Measurements from ENCODE around the gene EDC4.

Gene EDC4, protein sequence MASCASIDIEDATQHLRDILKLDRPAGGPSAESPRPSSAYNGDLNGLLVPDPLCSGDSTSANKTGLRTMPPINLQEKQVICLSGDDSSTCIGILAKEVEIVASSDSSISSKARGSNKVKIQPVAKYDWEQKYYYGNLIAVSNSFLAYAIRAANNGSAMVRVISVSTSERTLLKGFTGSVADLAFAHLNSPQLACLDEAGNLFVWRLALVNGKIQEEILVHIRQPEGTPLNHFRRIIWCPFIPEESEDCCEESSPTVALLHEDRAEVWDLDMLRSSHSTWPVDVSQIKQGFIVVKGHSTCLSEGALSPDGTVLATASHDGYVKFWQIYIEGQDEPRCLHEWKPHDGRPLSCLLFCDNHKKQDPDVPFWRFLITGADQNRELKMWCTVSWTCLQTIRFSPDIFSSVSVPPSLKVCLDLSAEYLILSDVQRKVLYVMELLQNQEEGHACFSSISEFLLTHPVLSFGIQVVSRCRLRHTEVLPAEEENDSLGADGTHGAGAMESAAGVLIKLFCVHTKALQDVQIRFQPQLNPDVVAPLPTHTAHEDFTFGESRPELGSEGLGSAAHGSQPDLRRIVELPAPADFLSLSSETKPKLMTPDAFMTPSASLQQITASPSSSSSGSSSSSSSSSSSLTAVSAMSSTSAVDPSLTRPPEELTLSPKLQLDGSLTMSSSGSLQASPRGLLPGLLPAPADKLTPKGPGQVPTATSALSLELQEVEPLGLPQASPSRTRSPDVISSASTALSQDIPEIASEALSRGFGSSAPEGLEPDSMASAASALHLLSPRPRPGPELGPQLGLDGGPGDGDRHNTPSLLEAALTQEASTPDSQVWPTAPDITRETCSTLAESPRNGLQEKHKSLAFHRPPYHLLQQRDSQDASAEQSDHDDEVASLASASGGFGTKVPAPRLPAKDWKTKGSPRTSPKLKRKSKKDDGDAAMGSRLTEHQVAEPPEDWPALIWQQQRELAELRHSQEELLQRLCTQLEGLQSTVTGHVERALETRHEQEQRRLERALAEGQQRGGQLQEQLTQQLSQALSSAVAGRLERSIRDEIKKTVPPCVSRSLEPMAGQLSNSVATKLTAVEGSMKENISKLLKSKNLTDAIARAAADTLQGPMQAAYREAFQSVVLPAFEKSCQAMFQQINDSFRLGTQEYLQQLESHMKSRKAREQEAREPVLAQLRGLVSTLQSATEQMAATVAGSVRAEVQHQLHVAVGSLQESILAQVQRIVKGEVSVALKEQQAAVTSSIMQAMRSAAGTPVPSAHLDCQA (N-terminal part only)

DNA sequence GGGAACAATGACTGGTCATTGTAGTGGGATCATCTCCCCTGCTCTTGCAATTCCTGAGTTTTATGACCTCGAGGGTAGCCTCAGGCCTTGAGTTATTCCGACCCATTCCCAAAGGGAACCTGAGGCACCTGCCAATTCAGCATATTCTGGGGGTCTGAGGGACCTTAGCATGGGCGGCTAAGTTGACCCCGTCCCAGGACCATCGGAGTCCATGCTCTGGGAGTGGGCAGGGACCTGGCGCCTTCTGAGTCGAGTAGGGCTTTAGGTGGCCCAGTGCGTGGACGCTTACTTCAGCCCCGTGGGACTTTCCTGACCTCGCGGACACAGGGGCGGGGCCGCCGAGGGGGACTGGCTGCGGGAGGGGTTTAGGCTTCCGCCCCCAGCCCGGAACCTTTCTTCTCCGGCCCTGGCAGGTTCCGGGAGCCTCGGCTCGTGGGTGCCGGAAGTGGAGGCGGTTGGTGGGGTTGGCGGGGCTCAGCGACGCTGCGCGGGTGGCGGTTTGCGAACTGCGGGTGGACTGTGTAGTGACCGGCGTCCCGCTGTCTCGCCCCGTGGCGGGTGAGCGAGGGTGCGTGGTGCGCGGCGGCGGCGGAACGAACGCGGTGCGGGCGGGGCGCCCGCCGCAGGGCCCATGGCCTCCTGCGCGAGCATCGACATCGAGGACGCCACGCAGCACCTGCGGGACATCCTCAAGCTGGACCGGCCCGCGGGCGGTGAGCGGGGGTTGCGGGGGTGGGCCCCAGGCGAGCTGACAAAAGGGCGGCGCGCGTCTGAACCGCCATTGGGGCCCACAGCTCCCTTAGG, at the start of gene EDC4:
Gene EDC4 (plus strand): TSS at position 422 of the 804 bp plus-strand sequence. CDS start 210 bp downstream, at position 632.
- Histone ChIP-seq H3K27ac (ENCODE audit: poor library complexity, severe bottlenecking) (peak within 1 kb of the TSS; percentile 49), H3K36me3 (ENCODE audit: low read depth) (peaks cover 58% of the 10 kb centered on the region), H3K27me3 (ENCODE audit: insufficient read depth, poor library complexity, severe bottlenecking) (no peaks in the 10 kb centered on the region), H3K4me3 (ENCODE audit: severe bottlenecking) (peak within 1 kb of the TSS; percentile 86), H3K4me1 (ENCODE audit: insufficient read depth, poor library complexity, severe bottlenecking) (peaks cover 8% of the 10 kb centered on the region), H3K9me3 (ENCODE audit: severe bottlenecking) (no peaks in the 10 kb centered on the region)
- DNase-seq (ENCODE audit: low spot score), result peak; percentile 80
- peak; percentile 80 for ATAC-seq (ENCODE audit: low read depth)
- TF ChIP-seq, protein P1, sequence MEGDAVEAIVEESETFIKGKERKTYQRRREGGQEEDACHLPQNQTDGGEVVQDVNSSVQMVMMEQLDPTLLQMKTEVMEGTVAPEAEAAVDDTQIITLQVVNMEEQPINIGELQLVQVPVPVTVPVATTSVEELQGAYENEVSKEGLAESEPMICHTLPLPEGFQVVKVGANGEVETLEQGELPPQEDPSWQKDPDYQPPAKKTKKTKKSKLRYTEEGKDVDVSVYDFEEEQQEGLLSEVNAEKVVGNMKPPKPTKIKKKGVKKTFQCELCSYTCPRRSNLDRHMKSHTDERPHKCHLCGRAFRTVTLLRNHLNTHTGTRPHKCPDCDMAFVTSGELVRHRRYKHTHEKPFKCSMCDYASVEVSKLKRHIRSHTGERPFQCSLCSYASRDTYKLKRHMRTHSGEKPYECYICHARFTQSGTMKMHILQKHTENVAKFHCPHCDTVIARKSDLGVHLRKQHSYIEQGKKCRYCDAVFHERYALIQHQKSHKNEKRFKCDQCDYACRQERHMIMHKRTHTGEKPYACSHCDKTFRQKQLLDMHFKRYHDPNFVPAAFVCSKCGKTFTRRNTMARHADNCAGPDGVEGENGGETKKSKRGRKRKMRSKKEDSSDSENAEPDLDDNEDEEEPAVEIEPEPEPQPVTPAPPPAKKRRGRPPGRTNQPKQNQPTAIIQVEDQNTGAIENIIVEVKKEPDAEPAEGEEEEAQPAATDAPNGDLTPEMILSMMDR (IDR thresholded peaks at IDR 0.05; ENCODE audit: poor library complexity, severe bottlenecking), result no peak

DNA sequence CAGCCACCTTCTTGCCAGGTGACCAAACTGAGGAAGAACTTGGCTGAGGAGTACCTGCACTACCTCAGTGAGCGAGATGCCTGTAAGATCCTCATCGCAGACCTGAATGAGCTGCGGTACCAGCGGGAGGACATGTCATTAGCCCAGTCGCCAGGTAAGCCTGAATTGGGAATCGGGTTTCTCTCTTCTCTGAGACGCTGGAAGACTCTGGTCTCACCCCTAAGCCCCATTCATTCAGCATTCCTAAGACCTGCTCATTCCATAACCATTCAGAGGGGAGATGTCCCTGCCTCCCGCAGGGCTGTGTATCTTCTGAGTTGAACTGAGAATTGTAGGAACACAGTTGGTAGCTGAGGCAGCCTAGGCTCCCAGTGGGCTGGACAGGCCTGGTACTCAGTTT, 47.7 kb upstream of the EDC4 start:
- TF ChIP-seq, protein P1 (IDR thresholded peaks at IDR 0.05; ENCODE audit: poor library complexity, severe bottlenecking), result no peak
- Histone ChIP-seq H3K27ac (ENCODE audit: poor library complexity, severe bottlenecking) (no peak overlapping the region), H3K36me3 (ENCODE audit: low read depth) (peaks cover 4% of the 10 kb centered on the region; the same call in 1 of the 2 replicates), H3K27me3 (ENCODE audit: insufficient read depth, poor library complexity, severe bottlenecking) (no peaks in the 10 kb centered on the region), H3K4me1 (ENCODE audit: insufficient read depth, poor library complexity, severe bottlenecking) (no peaks in the 10 kb centered on the region), H3K9me3 (ENCODE audit: severe bottlenecking) (no peaks in the 10 kb centered on the region), H3K4me3 (ENCODE audit: severe bottlenecking) (no peak overlapping the region)
- DNase-seq (ENCODE audit: low spot score) (no peak), ATAC-seq (ENCODE audit: low read depth) (no peak)

DNA sequence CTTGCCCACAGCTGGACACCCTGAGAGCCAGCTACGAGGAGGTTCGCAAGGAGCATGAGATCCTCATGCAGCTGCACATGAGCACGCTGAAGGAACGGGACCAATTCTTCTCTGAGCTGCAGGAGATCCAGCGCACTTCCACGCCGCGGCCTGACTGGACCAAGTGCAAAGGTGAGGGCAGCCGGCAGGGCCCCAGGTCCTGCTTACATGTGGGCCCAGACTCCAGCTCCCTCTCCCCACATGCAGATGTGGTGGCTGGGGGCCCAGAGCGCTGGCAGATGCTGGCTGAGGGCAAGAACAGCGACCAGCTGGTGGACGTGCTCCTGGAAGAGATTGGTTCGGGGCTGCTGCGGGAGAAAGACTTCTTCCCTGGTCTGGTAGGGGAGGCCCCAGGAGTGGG, 46.9 kb upstream of the EDC4 start:
- ATAC-seq (ENCODE audit: low read depth), result no peak
- no peaks in the 10 kb centered on the region for H3K9me3 ChIP-seq (ENCODE audit: severe bottlenecking)
- peaks cover 9% of the 10 kb centered on the region; the same call in 1 of the 2 replicates for H3K36me3 ChIP-seq (ENCODE audit: low read depth)
- no peaks in the 10 kb centered on the region for H3K27me3 ChIP-seq (ENCODE audit: insufficient read depth, poor library complexity, severe bottlenecking)
- no peak overlapping the region for H3K4me3 ChIP-seq (ENCODE audit: severe bottlenecking)
- H3K4me1 ChIP-seq (ENCODE audit: insufficient read depth, poor library complexity, severe bottlenecking), result no peaks in the 10 kb centered on the region
- TF ChIP-seq, protein P1 (IDR thresholded peaks at IDR 0.05; ENCODE audit: poor library complexity, severe bottlenecking), result no peak
- DNase-seq (ENCODE audit: low spot score), result no peak
- no peak overlapping the region for H3K27ac ChIP-seq (ENCODE audit: poor library complexity, severe bottlenecking)

DNA sequence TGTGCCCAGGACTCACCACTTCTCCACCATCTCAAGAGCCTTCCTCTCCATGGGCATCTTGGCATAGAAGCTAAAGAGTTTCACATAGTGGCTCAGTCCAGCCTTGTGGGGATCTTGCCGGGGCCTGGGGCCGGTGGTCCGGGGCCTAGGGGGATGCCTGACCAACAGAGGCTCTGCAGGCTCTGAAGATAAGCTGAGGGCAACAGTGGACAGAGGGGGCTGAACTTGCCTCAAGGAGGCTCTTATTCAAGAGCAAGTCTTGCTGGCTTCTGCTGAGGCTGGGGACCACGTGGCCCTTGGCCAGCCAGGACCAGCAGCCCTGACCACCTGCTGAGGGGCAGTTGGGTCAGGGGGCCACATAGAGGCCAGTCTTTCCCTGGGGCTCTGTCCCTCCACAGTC, 44.2 kb upstream of the EDC4 start:
- Histone ChIP-seq H3K36me3 (ENCODE audit: low read depth) (peaks cover 16% of the 10 kb centered on the region), H3K4me3 (ENCODE audit: severe bottlenecking) (no peak overlapping the region), H3K27me3 (ENCODE audit: insufficient read depth, poor library complexity, severe bottlenecking) (no peaks in the 10 kb centered on the region), H3K9me3 (ENCODE audit: severe bottlenecking) (no peaks in the 10 kb centered on the region), H3K4me1 (ENCODE audit: insufficient read depth, poor library complexity, severe bottlenecking) (no peaks in the 10 kb centered on the region), H3K27ac (ENCODE audit: poor library complexity, severe bottlenecking) (no peak overlapping the region)
- TF ChIP-seq, protein P1 (IDR thresholded peaks at IDR 0.05; ENCODE audit: poor library complexity, severe bottlenecking), result no peak
- DNase-seq (ENCODE audit: low spot score), result no peak
- no peak for ATAC-seq (ENCODE audit: low read depth)

Data from RWPE2 (cell line).